A673 (cell line): Measurements from ENCODE around the gene EI24. TPM values are rescaled to one million over a fixed set of nuclear protein-coding genes. Genes with fewer than 3 reads are reported as not detected.
A peak's percentile ranks its signal among the peaks of the same experiment; 100 is the strongest.

Experiments
- BruUV-seq: library from RNA; stranded (reverse); fragments of 400-500 nt; replicated peaks from 2 replicates; lab custom pipeline; 2021; lab: Mats Ljungman, UMichigan
- CTCF ChIA-PET: fragments of 300-600 bp; sonication (Branson Sonifier 250); formaldehyde crosslinking; loops from one replicate; lab custom pipeline; 2022; ENCODE audit warnings: antibody characterized with exemption; lab: Charles Lee
- POLR2A ChIA-PET: fragments of 300-600 bp; sonication (Branson Sonifier 250); formaldehyde crosslinking; loops from one replicate; lab custom pipeline; 2022; ENCODE audit warnings: antibody characterized with exemption; ENCODE audit not compliant: low non-redundant PET; lab: Charles Lee
- DNase-seq: peaks from one replicate; pipeline ENCODE4 v3.0.0-alpha.2; 2015; ENCODE audit warnings: low spot score
- H3K27ac ChIP-seq: fragments of 200-600 bp; sonication (generic); 2 replicates; pipeline ENCODE4 v1.5.1; 2016; ENCODE audit warnings: mixed run types, low read depth, mild to moderate bottlenecking, mixed read lengths, antibody characterized with exemption, low read length; ENCODE audit not compliant: poor library complexity, severe bottlenecking
- H3K27me3 ChIP-seq: fragments of 200-600 bp; sonication (generic); replicated peaks from 2 replicates; pipeline ENCODE4 v1.6.1; 2017; ENCODE audit warnings: mixed run types, low read depth, mild to moderate bottlenecking, mixed read lengths, antibody characterized with exemption, low read length; ENCODE audit not compliant: insufficient read depth, poor library complexity
- H3K36me3 ChIP-seq: fragments of 200-600 bp; sonication (generic); 2 replicates; pipeline ENCODE4 v1.6.1; 2016; ENCODE audit warnings: mixed run types, mild to moderate bottlenecking, mixed read lengths, antibody characterized with exemption, low read length; ENCODE audit not compliant: insufficient read depth, poor library complexity, severe bottlenecking
- H3K4me1 ChIP-seq: fragments of 200-600 bp; sonication (generic); 2 replicates; pipeline ENCODE4 v1.6.1; 2017; ENCODE audit warnings: mixed run types, mild to moderate bottlenecking, mixed read lengths, antibody characterized with exemption, low read length; ENCODE audit not compliant: insufficient read depth, poor library complexity, severe bottlenecking
- H3K4me3 ChIP-seq: fragments of 200-600 bp; sonication (generic); 2 replicates; pipeline ENCODE4 v1.5.1; 2016; ENCODE audit warnings: low read depth, mixed run types, mild to moderate bottlenecking, mixed read lengths, low read length; ENCODE audit not compliant: poor library complexity, severe bottlenecking
- H3K9me3 ChIP-seq: fragments of 200-600 bp; sonication (generic); 2 replicates; pipeline ENCODE4 v1.6.1; 2016; ENCODE audit warnings: mixed run types, low read depth, mild to moderate bottlenecking, mixed read lengths, antibody characterized with exemption, low read length; ENCODE audit not compliant: poor library complexity, severe bottlenecking
- EZH2 ChIP-seq: fragments of 200-600 bp; sonication (generic); IDR thresholded peaks from 2 replicates; pipeline ENCODE4 v1.6.1; 2017; ENCODE audit warnings: borderline replicate concordance, low read depth, mild to moderate bottlenecking, mixed read lengths, antibody characterized with exemption, low read length; ENCODE audit not compliant: poor library complexity, severe bottlenecking
- intact Hi-C: fragments of 100-400 bp; cut with micrococcal nuclease; formaldehyde crosslinking; loops from one replicate; pipeline ENCODE4 v1.10.0; 2022; ENCODE audit not compliant: unreplicated experiment
- total RNA-seq: library from RNA; stranded (reverse); gene quantifications from 2 replicates; pipeline ENCODE4 v1.2.3, GENCODE V29; 2021
- TF ChIP-seq, protein P1 (sequence below): fragments of 300-800, 200-600 bp; sonication (generic); conservative IDR thresholded peaks from 2 replicates; pipeline ENCODE4 v1.5.1; 2017; ENCODE audit warnings: low read depth, mild to moderate bottlenecking, antibody characterized with exemption, low read length, moderate library complexity, mixed read lengths

The EI24 gene
- total RNA-seq, 1 experiment from 2014 or later = 161 TPM

DNA sequence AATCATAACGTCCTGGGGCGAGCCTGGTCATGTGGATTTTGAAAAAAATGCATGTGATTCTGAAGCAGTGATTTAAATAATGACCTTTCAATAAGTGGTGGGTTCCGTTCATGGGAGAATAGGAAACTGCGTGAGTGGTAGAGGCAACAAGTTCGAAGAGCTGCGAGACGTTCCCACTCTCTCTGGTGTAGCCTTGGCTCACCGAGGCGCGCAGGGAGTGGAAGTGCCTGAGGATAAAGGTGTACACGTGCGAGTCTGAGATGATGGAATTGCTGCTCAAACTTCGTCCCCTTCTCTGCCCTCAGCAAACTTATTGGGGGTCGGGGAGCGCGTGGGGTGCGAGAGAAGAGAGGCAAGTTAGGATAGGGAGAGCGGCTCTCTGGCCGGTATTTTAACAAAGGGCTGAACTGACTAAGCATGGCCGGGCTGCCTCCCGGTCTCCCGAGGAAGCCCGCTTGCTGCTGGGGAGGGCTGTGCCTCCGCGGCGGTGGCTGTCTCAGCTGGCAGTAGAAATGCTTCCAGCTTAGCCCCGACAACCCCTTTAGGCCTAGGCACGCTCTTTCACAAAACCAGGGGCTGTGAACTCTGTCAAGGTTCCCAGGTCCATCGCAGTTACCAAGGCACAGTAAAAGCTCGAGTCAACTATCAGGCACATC is 22.5 kb downstream of the EI24 start:
- POLR2A ChIA-PET = no interaction called here
- intact Hi-C loops = loop anchor here (1.0 to 5.0 kb wide), 2 partner anchors 34 to 639 kb away; partner anchors contain the start of genes CCDC15 and CHEK1

DNA sequence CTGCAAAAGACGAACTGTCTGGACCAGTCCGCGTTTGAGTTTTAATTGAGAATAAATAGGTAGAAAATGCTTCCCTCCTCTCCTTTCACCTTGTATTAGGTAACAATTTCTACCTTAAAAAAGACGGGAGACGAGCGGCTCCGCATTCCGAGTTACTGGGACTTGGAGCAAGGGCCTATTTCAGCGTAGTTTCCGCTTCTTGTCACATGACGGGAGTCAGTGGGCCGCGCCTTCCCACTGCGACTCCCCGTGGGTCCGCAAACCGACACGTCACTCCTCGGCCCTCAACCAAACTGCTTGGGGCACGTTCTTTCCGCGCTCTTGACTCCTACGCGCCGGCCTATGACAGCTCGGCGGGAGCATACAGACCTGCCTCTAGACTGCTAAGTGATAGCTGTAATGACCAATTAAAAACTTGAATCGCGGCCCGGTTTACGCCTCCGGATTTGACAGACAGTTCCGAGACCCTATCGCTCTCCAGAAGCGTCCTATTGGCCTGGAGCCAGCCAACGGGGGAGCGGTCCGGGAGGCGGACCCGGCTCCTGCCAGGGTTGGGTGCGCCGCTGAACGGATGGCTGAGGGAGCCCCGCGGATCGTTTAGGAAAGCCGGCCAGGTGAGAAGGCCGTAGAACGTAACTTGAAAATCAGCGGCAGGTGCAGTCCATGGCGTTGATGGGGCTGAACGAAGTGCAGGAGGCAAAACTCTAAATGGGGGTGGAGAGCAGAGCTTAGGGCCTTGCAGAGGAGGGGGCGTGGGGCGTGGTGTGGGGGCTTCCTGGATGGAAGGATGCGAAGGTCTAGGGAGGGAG is 23.2 kb downstream of the EI24 start, which contains the start of gene STT3A:
TSS of gene STT3A (plus strand) at position 548 of the 809 bp plus-strand sequence. CDS start 3,064 bp downstream, outside the sequence.
- POLR2A ChIA-PET = no interaction called here
- H3K27ac ChIP-seq = peak within 1 kb of the TSS; percentile 92
- BruUV-seq = no TSS peak
- H3K9me3 ChIP-seq = no peaks in the 10 kb centered on the region
- H3K27me3 ChIP-seq = no peaks in the 10 kb centered on the region
- DNase-seq = peak; percentile 100
- peaks cover 15% of the 10 kb centered on the region for H3K4me1 ChIP-seq
- intact Hi-C loops = loop anchor here (1.0 to 5.0 kb wide), 2 partner anchors 33 to 640 kb away; partner anchors contain the start of genes CCDC15 and CHEK1
- CTCF ChIA-PET = interaction anchor here (1.0 kb wide), 1 partner anchor 295 kb away, joined by 5 read pairs; the partner anchor contains the start of gene HYLS1
- TF ChIP-seq, protein P1, sequence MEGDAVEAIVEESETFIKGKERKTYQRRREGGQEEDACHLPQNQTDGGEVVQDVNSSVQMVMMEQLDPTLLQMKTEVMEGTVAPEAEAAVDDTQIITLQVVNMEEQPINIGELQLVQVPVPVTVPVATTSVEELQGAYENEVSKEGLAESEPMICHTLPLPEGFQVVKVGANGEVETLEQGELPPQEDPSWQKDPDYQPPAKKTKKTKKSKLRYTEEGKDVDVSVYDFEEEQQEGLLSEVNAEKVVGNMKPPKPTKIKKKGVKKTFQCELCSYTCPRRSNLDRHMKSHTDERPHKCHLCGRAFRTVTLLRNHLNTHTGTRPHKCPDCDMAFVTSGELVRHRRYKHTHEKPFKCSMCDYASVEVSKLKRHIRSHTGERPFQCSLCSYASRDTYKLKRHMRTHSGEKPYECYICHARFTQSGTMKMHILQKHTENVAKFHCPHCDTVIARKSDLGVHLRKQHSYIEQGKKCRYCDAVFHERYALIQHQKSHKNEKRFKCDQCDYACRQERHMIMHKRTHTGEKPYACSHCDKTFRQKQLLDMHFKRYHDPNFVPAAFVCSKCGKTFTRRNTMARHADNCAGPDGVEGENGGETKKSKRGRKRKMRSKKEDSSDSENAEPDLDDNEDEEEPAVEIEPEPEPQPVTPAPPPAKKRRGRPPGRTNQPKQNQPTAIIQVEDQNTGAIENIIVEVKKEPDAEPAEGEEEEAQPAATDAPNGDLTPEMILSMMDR = no peak
- TF ChIP-seq EZH2 = no peak
- peaks cover 21% of the 10 kb centered on the region for H3K36me3 ChIP-seq
- H3K4me3 ChIP-seq = peak within 1 kb of the TSS; percentile 75

More for the DNA sequence above, 22.5 kb downstream of the EI24 start:
- TF ChIP-seq, protein P1 = no peak
- TF ChIP-seq EZH2 = no peak
- BruUV-seq = TSS peak; percentile 96
- CTCF ChIA-PET = interaction anchor here (1.0 kb wide), 1 partner anchor 296 kb away, joined by 5 read pairs; the partner anchor contains the start of gene HYLS1
- DNase-seq = peak; percentile 39
- peaks cover 13% of the 10 kb centered on the region for H3K36me3 ChIP-seq
- H3K4me1 ChIP-seq = peaks cover 15% of the 10 kb centered on the region
- peak overlapping the region; percentile 92 for H3K27ac ChIP-seq
- no peaks in the 10 kb centered on the region for H3K27me3 ChIP-seq
- H3K4me3 ChIP-seq = peak overlapping the region; percentile 75
- no peaks in the 10 kb centered on the region for H3K9me3 ChIP-seq

- H3K9me3 ChIP-seq = no peaks in the 10 kb centered on the region
- H3K27ac ChIP-seq = peak overlapping the region; percentile 63
- intact Hi-C loops = loop anchor here (5.0 kb wide), 1 partner anchor 641 kb away; the partner anchor contains the start of gene CCDC15
- TSS peak; percentile 75 for BruUV-seq
- H3K4me1 ChIP-seq = peaks cover 13% of the 10 kb centered on the region
- TF ChIP-seq, protein P1 = no peak
- TF ChIP-seq EZH2 = no peak
- ChIA-PET POLR2A (no interaction called here), CTCF (interaction anchor here (1.0 kb wide), 1 partner anchor 294 kb away, joined by 5 read pairs; the partner anchor contains the start of gene HYLS1)
- DNase-seq = no peak
- H3K27me3 ChIP-seq = no peaks in the 10 kb centered on the region
- H3K36me3 ChIP-seq = peaks cover 28% of the 10 kb centered on the region
- peak overlapping the region; percentile 75 for H3K4me3 ChIP-seq
Measured at GRCh38 chr11:125593114-125593820, 24.0 kb downstream of the EI24 start.
